ENCODE results near the gene PIK3CA.
A peak's percentile ranks its signal among the peaks of the same experiment; 100 is the strongest.

PIK3CA gene

GRCh38 chr3:179147873-179148615 lies at the start of gene PIK3CA:
Gene PIK3CA, plus strand, starts transcription at chr3:179148357. Its CDS starts 50,469 bp downstream, at chr3:179198826.
- Histone ChIP-seq H3K4me2 (ENCODE audit: insufficient read depth, low read length) (peak within 1 kb of the TSS; percentile 83), H2AFZ (ENCODE audit: low read depth, low read length) (peak within 1 kb of the TSS; percentile 81), H3K36me3 (ENCODE audit: insufficient read depth, low read length) (no peaks in the 10 kb centered on the region), H3K4me3 (ENCODE audit: low read depth in 1 of 2, low read length in 2 of 2) (peak within 1 kb of the TSS; percentile 66 to 86), H3K27me3 (ENCODE audit: insufficient read depth, low read length, poor library complexity) (no peaks in the 10 kb centered on the region), H3K79me2 (ENCODE audit: insufficient read depth, low read length) (peaks cover 49% of the 10 kb centered on the region), H3K9ac (ENCODE audit: low read depth, low read length) (peak within 1 kb of the TSS; percentile 91), H3K9me3 (ENCODE audit: insufficient read depth, low read length, severe bottlenecking) (no peaks in the 10 kb centered on the region), H3K27ac (ENCODE audit: low read length) (peak within 1 kb of the TSS; percentile 89), H4K20me1 (ENCODE audit: insufficient read depth, low read length) (peaks cover 33% of the 10 kb centered on the region), H3K4me1 (ENCODE audit: insufficient read depth, low read length) (peaks cover 36% of the 10 kb centered on the region)
- TF ChIP-seq EZH2 (IDR thresholded peaks at IDR 0.05; ENCODE audit: borderline replicate concordance, low read depth, low read length, severe bottlenecking), result no peak
- TF ChIP-seq, protein P1, sequence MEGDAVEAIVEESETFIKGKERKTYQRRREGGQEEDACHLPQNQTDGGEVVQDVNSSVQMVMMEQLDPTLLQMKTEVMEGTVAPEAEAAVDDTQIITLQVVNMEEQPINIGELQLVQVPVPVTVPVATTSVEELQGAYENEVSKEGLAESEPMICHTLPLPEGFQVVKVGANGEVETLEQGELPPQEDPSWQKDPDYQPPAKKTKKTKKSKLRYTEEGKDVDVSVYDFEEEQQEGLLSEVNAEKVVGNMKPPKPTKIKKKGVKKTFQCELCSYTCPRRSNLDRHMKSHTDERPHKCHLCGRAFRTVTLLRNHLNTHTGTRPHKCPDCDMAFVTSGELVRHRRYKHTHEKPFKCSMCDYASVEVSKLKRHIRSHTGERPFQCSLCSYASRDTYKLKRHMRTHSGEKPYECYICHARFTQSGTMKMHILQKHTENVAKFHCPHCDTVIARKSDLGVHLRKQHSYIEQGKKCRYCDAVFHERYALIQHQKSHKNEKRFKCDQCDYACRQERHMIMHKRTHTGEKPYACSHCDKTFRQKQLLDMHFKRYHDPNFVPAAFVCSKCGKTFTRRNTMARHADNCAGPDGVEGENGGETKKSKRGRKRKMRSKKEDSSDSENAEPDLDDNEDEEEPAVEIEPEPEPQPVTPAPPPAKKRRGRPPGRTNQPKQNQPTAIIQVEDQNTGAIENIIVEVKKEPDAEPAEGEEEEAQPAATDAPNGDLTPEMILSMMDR (IDR thresholded peaks at IDR 0.05; ENCODE audit: borderline replicate concordance, extremely low read depth, low read length, poor library complexity, severe bottlenecking), result no peak
- ATAC-seq (ENCODE audit: insufficient read depth, low read depth) (peak; percentile 84), DNase-seq (peak; percentile 97)

GRCh38 chr3:179098388-179099077 lies 49.6 kb upstream of the PIK3CA start:
- H3K9me3 ChIP-seq (ENCODE audit: insufficient read depth, low read length, severe bottlenecking), result no peaks in the 10 kb centered on the region
- H3K4me2 ChIP-seq (ENCODE audit: insufficient read depth, low read length), result no peak overlapping the region
- H4K20me1 ChIP-seq (ENCODE audit: insufficient read depth, low read length), result no peaks in the 10 kb centered on the region
- H3K9ac ChIP-seq (ENCODE audit: low read depth, low read length), result no peak overlapping the region
- TF ChIP-seq, protein P1 (IDR thresholded peaks at IDR 0.05; ENCODE audit: borderline replicate concordance, extremely low read depth, low read length, poor library complexity, severe bottlenecking), result peak; percentile 9
- TF ChIP-seq EZH2 (IDR thresholded peaks at IDR 0.05; ENCODE audit: borderline replicate concordance, low read depth, low read length, severe bottlenecking), result no peak
- H3K79me2 ChIP-seq (ENCODE audit: insufficient read depth, low read length), result no peaks in the 10 kb centered on the region
- no peaks in the 10 kb centered on the region for H3K4me1 ChIP-seq (ENCODE audit: insufficient read depth, low read length)
- no peak overlapping the region for H3K27ac ChIP-seq (ENCODE audit: low read length)
- H2AFZ ChIP-seq (ENCODE audit: low read depth, low read length), result no peak overlapping the region
- H3K36me3 ChIP-seq (ENCODE audit: insufficient read depth, low read length), result no peaks in the 10 kb centered on the region
- DNase-seq (no peak), ATAC-seq (ENCODE audit: insufficient read depth, low read depth) (no peak)
- no peak overlapping the region for H3K4me3 ChIP-seq (ENCODE audit: low read depth in 1 of 2, low read length in 2 of 2)
- no peaks in the 10 kb centered on the region for H3K27me3 ChIP-seq (ENCODE audit: insufficient read depth, low read length, poor library complexity)

GRCh38 chr3:179100652-179101051 lies 47.5 kb upstream of the PIK3CA start:
- TF ChIP-seq EZH2 (IDR thresholded peaks at IDR 0.05; ENCODE audit: borderline replicate concordance, low read depth, low read length, severe bottlenecking), result no peak
- TF ChIP-seq, protein P1 (IDR thresholded peaks at IDR 0.05; ENCODE audit: borderline replicate concordance, extremely low read depth, low read length, poor library complexity, severe bottlenecking), result no peak
- no peak overlapping the region for H3K4me3 ChIP-seq (ENCODE audit: low read depth in 1 of 2, low read length in 2 of 2)
- no peak overlapping the region for H2AFZ ChIP-seq (ENCODE audit: low read depth, low read length)
- no peaks in the 10 kb centered on the region for H3K36me3 ChIP-seq (ENCODE audit: insufficient read depth, low read length)
- H3K27me3 ChIP-seq (ENCODE audit: insufficient read depth, low read length, poor library complexity), result no peaks in the 10 kb centered on the region
- no peaks in the 10 kb centered on the region for H3K9me3 ChIP-seq (ENCODE audit: insufficient read depth, low read length, severe bottlenecking)
- H3K4me2 ChIP-seq (ENCODE audit: insufficient read depth, low read length), result no peak overlapping the region
- DNase-seq, result no peak
- no peak for ATAC-seq (ENCODE audit: insufficient read depth, low read depth)
- no peak overlapping the region for H3K9ac ChIP-seq (ENCODE audit: low read depth, low read length)
- H3K27ac ChIP-seq (ENCODE audit: low read length), result no peak overlapping the region
- no peaks in the 10 kb centered on the region for H4K20me1 ChIP-seq (ENCODE audit: insufficient read depth, low read length)
- H3K79me2 ChIP-seq (ENCODE audit: insufficient read depth, low read length), result no peaks in the 10 kb centered on the region
- no peaks in the 10 kb centered on the region for H3K4me1 ChIP-seq (ENCODE audit: insufficient read depth, low read length)

All from DND-41 (cell line).